Fibroblast of skin of left biceps (primary cell): ENCODE data around the gene PARD6G.

Source experiments
- DNase-seq, 2 experiments: peaks; one replicate each; pipeline ENCODE4 v3.0.0-alpha.2; 2013; ENCODE audit warnings: low read depth in 2 of 2

PARD6G gene

DNA sequence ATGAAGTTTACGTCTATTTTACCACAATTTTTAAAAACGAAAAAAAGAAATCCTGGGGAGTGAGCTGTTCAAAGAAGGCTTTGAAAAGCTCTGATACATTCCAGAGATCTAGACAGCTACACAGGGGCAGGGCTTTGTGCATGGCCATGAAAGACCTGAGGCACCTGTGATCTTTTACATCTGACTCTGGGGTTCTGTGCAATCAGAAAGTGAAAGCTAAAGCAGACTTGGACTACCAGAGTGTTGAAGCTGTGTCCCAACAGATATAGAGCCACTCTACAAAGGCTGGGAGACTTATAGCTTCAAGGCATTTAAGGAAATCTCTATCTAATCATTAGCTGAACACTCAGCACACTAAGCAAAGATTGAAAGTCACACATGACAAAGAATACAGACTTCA, 34.1 kb downstream of the PARD6G start:
- DNase-seq = no peak

DNA sequence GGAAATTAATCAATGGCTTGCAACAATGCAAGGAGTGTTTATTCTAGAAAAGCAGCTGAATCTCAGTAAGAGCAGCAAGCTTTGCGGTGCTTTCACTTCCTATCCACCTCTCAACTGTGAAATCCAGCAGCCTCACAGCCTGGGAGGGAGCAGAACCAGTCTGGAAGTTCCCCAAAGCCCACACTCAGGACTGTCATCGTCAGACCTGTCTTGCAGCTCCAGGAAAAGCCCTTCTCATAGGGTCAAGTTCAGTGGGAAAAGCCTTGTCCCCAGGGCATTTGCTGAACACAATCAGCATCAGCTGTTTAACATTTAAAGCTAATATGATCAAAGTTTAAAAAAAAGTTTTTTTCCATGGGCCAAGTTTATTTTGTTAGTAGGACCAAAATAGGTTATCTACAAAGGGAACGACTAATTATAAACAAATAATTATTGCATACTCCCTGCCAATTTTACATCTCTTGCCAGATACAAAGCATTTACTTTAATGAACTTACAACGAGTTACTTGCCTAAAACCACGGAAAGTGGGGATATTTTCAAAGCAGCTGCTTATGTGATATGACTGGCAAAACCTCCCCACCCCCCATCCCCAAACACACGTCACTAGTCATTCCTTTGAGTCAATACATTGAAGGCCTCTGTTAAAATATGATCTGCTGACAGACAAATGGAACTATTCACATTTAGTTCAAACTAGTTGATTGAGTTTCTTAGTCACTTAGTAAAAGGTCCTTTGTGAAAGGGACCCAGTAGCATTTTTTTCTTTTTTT, 36.8 kb downstream of the PARD6G start:
- no peak for DNase-seq

DNA sequence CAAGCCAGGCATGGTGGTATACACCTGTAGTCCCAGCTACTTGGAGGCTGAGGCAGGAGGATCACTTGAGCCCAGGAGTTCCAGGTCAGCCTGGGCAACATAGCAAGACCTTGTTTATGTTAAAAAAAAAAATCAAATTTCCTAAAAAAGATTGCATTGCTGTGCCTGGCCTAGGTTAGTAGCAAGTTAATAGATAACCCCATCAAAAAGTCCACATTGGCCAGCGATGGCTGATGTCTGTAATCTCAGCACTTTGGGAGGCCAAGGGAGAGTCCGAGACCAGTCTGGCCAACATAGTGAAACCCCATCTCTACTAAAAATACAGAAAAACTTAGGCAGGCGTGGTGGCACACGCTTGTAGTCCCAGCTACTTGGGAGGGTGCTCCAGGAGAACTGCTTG, 38.7 kb downstream of the PARD6G start:
- DNase-seq = no peak

DNA sequence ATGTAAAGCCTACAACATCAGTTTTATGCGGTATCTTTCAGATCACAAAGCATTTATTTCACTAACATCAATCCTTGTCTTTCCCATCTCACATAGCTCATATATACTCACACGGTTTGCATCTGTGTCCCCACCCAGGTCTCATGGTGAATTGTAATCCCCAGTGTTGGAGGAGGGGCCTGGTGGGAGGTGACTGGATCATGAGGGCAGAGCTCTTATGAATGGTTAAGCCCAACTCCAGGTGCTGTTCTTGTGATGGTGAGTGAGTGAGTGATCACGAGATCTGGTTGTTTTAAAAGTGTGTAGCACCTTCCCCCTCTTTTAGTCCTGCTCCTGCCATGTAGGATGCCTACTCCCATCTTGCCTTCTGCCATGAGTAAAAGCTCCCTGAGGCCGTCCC, 42.0 kb downstream of the PARD6G start:
- DNase-seq = no peak

DNA sequence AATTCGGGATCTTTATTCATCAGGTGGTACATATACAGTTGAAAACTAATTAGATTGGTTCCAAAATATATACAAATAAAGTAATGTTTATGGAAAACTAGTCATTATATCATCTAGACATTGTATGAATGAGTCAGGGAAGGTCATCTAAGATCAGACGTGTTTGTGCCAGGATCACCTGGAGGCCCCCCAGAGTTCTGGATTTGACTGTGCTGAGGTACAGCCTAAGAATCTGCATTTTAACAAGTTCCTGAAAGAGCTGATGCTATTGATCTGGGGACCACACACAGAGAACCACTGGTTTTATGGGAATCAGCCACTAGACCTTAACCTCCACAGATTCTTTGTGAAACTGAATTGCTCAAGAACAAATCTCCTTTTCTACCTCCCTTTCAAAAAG, 43.2 kb downstream of the PARD6G start:
- no peak for DNase-seq

DNA sequence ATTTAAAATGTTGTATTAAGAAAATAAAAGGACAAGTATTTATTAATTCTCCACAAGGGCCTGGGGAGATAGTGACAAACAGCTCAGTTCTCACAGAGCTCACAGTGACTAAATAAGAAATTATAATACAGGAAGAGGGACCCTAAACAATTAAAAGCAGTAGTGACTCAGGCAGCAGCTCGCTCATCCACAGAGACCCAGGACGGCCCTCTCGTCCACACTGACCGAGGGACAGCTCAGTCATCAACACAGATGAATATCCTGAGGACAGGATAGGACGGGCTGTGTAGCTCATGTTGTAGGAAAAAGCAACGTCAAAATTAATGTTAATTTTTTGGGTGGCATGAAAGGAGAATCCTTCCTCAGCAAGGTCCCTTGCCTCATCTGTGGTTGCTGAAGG, 44.1 kb downstream of the PARD6G start:
- no peak for DNase-seq

DNA sequence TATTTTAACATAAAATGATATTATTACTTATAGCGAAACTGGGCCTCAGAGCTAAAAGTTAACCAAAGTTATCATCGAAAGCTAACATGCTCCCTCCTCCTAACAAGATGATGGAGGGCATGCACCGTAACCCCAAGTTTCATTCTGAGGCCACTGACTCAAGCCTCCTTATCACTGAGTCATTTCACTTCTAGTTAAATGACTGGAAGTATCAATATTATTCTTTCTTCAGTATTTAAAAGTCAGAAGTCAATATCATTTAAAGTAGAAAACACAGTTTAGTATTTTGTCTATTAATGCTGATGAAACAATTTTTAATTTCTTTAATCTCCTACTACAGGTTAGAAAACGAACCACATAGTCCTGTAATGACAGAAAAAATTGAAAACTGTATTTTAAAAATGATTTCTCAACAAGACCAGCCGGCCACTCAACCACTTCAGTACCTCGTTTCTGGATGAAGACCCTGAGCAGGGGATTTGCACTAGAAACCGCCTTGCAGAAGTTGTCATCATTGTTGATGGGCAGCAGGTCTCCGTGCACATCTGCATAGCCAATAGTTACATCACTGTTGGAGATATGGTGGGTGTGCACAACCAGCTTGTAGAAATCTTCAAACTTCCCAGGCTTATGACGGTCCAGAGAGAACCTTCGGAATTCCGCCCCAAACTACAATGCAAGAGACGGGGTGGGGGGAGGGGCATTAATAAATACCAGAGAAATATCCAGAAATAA, 44.9 kb downstream of the PARD6G start:
- DNase-seq = no peak

DNA sequence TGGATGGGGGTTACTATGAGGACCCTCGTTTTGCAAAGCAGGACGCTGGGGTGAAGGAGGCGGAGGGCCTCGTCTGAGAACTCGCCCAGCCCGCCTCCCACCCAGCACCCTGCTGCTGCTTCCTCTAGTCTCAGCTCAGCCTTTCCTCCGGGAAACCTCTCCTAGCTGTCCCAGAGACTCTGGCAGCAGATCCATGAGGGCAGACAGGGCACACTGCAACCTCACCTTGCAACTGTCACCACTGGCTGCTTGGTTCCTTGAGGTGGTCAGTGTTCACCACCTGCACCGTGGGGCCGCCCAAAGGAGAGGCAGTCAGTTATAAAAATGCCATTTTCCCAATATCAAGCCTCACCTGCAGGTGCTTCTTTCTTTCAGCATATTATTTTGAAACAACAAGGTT, 45.6 kb downstream of the PARD6G start:
- no peak for DNase-seq

DNA sequence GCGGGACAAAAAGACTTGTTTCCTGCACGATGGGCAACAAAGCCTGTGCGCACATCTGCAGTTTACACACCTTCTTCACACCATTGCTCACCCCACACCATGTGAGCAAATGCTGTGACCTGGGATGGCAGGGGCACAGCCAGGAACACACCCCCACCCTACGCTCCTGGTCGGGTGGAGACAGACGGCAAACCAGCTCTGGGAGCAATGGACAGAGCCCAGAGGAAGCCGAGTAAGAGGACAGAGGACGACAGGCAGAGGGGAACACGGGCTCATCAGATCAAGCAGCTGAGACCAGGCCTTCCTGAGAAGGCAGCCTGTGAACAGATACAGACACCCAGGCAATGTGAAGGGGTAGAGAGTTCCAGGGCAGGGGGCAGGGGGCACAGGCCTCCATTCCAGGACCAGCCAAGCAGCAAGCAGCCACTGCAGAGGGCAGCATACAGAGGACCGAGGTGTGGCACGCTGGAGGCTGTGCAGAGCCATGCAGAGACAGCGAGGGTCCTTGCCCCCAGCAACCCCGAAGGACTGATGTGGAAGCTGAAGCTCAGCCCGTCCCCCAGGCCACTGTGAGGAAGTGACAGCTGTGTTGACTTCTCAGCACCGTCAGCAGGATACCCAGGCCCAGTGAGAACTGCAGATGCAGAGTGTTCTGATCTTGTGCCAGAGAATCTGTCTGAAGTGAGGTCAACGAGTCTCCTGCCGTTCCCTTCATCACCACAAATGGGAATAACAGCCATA, 46.2 kb downstream of the PARD6G start:
- no peak for DNase-seq

DNA sequence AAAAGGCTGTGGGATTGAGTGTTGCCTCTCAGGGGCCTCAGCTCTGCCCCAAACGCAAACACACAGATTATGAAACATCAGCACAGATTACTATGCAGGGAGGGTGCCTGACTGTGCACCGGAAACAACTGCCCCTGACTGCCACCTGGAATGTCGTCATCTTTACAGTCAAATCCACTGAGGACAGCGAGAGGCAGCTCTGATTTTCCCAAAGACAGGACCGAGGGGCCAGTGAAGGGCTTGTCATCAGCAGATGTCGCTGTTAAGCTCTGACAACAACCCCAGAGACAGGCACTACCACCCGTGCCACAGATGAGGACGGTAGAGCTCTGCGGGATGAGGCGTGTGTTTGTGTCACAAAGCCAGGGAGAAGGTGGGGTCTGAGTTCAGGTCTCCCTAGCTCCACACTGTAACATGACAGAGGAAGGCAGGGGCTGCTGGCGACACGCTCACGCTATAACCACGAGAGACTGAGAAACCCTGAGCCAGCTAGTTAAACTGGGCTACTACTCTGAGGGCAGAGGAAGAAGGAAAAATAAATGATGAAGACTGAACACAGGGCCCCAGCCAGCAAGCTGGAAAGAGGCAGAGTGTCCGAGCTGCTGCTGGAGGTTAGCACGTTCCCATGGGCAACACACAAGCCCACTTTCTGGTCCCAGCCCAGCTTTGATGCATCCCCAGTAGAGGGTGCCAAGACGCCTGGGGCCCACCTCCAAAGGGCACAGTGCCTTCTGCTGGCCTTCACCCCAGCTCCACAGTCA, 47.0 kb downstream of the PARD6G start:
- DNase-seq = no peak

DNA sequence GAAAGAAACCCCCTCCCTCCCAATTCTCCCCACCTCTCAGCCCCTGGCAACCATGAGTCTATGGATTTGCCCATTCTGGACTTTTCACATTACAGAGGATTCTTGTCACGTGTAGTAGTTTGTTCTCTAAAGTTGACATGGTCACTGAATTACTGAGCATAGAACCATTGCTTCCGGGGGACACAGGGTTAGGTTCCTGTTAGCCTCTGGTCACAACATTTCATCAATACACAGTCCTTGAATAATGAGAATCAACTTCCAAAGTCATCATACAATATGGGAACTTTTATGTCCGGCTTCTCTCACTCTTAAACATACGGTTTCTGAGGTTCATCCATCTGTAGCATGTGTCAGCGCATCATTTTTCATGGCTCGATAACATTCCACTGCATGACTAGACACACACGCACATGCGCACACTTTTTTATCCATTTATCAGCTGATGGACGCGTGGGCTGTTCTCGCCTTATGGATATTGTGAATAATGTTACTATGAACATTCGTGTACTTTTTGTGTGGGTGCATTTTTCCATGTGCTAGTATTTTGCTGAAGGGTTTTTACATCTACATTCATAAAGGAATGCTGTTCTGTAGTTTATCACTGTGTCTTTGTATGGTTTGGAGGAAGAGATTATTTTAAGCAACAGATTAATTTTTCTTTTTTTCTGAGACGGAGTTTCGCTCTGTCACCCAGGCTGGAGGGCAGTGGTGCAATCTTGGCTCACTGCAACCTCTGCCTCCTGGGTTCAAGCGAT, 48.1 kb downstream of the PARD6G start:
- DNase-seq = no peak

DNA sequence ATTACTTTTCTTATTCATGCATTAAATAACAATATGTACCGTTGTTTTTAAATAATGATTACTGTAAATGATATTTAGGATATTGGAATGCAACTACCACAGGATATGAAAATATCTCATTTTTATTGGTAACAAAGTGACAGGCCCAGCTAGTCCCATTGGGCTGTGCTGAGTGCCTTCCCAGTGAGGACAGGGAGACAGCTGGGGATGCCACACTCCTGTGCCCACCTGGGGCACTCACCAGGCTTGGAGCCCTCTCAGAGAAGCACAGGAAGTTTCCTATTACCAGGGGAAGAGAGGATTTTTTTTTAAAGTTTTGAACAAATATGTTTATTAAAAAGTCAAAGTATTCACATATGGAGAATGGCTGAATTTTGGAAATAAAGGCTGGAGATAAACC, 48.9 kb downstream of the PARD6G start:
- no peak for DNase-seq

DNA sequence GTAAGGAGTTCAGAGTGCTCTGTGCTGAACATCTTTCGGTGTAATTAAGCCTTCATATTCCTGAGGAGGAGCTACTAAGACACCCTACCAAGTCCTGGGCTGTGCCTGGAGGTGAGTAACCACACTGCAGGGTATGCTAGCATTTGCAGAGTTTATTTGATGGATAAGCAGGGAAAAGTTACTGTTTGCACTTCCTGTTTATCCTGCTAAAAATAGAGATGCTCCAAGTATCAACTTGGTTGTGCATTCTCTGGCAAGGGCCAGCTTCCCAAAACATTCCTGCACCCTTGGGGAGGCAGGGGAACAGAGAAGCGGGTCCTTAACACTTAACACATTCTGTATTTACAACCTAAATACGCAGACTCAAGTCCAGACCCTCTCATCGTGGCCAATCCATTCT, 49.8 kb downstream of the PARD6G start:
- DNase-seq = no peak

DNA sequence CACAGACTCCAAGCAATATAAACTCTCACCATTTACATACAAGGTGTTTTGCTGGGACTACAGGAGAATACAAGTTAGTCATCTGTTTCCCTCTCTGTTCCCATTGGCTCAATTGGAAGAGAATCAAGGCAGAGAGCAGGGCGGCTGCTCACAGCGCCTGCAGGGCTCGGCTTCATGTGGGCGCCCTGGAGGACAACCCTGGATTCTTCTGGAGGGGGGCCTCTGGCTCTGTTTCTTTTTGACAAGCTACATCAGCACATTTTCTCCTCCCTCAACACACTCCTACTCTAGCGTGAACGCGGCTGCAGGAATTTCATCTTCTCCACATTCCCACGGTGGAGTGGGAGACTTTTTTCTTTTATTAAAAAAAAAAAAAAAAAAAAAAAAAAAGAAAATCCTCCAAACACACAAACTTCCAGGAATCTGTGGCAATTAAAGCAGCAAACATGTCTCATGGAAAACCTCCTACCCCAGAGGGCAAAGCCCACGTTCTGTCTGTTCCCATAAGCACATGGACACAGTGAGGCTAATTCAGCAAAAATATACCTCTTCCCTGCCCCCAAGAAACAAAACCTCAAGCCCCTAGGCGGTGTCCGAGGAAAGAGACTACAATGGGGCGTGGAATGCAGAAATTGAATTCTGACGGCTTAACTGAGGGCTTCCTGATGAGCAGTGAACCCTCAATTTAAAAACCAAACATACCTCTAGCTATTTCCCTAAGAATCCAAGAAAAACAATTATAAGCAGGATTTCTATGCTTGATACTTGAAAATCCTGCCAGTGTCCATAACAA, 50.6 kb downstream of the PARD6G start:
- no peak for DNase-seq

DNA sequence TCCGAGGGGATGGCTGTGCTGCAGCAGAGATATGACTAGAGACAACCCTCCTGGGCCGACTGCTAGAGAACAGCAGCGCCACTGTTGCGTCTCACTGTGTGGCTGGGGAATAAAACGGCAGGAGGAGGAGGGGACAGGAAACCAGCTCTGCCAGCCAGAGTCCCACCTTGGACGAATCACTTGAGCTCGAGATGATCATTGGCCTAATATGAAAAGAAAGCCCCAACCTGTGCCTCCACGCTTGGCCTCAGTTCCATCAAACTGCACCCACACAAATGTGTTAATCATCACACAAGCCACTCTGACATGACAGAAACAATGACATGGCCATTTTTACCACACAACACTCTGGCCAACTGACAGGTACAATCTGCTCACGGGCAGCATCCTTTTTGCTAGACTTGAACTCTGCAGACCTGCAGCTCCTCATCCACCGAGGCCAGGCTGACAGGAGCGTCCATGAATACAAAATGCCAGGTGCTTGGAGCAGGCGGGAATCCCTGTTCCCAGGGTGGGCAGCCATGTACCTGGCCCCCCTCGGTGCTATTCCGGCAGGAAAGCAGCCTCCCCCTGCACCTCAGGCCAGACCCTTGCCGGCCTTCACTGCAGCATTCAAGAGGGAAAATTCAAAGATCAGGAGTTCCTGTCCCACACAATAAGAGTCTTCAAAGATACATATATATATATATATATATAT, 52.3 kb downstream of the PARD6G start:
- no peak for DNase-seq

DNA sequence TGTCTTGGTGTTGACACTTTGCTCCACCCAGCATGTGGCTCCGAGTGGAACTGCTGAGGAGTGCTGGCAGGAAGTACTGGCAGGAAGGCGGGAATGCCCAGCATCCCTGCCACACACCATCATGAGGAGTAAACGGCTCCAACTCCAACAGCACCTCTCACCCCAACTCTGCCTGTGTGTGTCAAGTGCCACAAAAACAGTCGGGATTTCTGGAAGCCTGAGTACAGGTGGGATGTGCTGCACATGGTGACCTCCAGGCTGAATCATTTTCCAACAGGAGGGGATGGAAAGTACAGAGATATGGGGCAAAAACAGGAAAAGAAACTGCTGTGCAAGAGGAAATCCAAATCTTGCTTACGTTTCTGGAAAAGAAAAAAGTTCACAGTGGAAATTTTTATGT, 53.6 kb downstream of the PARD6G start:
- DNase-seq = no peak

DNA sequence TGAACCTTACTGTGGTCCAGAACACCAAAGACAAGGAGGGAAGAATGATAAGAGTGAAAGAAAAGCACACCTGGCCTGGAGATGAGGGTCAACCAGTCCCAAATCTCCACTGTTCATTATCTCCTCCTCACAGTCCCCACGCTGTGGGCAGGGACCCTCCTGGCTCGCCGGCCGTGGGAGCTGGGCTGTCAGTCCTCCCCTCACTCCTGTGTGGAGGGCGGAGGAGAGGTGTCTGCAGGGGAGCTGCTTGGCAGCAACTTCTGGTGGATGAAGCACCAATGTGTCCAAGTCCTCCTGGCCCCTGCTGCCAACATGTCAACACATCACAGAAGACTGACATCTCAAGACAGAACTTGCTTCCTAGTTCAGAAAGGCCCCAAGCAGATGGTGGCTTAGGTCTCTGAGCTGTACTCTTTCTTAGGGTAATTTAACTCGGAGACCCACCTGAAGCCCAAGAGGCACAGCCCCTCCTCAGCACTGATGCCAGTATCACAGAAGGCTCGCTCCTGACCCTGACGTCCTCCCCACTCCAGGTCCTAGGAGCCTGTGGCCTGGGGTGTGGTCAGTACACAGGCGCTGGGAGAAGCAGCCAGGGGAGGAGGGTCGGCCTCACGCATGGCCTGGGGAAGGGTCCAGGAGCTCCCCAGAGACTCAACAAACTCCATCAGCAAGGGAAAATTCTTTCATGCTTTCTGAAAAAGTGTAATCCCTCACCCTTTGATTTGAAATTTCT, 54.5 kb downstream of the PARD6G start:
- no peak for DNase-seq

DNA sequence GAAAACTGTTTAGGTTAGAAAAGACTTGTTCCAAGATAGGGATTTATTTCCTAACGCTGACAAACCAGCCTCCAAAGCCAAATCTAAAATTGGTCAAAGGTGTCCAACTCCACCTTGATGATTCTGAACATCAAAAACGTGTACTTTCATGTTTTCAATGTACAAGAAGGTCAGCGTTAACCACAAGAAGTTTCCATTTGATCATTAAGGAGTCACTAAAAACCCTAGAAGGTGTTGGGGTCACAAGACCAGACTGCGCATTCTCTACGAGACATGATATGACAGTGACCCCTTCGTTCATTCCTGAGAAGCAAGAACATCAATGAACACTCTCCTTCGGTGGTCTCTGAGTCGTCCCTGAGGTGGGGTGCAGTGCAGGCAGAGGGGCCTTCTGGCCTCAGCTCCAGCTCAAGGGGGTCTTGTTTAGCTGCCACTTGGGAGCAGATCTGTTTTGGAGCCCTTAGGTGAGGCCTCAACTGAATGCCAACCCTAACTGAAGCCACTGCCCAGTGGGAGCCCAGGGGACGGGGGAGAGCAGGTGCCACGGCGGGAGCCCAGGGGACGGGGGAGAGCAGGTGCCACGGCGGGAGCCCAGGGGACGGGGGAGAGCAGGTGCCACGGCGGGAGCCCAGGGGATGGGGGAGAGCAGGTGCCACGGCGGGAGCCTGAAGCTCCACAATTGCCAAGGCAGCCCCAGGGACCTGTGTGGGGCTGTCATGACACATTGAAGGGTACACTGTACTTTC, 55.2 kb downstream of the PARD6G start:
- no peak for DNase-seq
